ENCODE measurements around the gene NPIPA8.
"Not testable (repeated sequence)": the region's sequence is repeated elsewhere in the genome, so short reads cannot be mapped to it uniquely, and the experiment has no call there.

The NPIPA8 gene

DNA sequence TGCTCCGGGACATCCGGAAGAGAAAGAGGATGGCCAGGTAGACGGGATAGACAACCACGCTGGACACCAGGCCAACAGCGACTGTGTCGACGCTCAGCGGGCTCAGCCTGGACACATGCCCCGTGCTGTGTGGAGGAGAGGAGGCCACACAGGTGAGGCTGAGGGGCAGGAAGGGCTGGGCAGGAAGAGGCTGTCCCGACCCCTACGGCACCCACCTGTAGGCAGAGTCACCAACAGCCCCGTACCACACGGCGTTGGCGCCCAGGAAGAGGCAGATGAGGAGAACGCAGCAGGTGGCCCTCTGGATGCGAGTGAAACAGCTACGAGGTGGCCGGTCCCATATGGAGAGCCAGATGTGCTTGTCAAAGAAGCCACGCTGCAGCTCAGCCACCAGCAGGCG is at the start of gene NPIPA8:
Gene NPIPA8, minus strand, starts transcription at position 101 of the 400 bp plus-strand sequence. CDS start 4,074 bp downstream, outside the sequence.
- not testable (repeated sequence) for H3K27ac ChIP-seq, H3K27me3 ChIP-seq

DNA sequence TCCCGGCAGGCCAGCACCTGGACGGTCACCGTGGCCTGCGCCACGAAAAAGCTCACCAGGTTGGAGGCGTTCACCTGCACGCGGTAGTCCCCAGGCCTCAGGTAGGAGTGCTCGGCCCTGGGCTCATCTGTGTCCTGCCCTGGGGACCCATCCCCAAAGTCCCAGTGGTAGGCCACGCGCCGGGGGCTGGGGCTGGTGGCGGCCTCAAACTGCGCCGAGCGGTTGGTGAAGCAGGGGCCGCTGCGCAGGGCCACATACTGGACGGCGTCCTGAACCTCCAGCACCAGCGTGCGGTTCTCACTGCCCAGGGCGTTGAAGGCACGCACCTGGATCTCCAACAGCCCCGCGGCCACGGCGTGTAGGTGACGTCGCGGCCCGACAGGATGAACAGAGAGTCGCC is 48.7 kb upstream of the NPIPA8 start:
- not testable (repeated sequence) for H3K9ac ChIP-seq, H3K4me3 ChIP-seq, H3K9me3 ChIP-seq, H4K20me1 ChIP-seq, H3K27me3 ChIP-seq, H3K27ac ChIP-seq, H3K4me2 ChIP-seq, H3K4me1 ChIP-seq, H3K36me3 ChIP-seq

More for the DNA sequence above, at the start of gene NPIPA8:
- not testable (repeated sequence) for H3K4me3 ChIP-seq, H3K9me3 ChIP-seq, H3K4me1 ChIP-seq, H3K4me2 ChIP-seq, H3K36me3 ChIP-seq, H4K20me1 ChIP-seq, H3K9ac ChIP-seq

DNA sequence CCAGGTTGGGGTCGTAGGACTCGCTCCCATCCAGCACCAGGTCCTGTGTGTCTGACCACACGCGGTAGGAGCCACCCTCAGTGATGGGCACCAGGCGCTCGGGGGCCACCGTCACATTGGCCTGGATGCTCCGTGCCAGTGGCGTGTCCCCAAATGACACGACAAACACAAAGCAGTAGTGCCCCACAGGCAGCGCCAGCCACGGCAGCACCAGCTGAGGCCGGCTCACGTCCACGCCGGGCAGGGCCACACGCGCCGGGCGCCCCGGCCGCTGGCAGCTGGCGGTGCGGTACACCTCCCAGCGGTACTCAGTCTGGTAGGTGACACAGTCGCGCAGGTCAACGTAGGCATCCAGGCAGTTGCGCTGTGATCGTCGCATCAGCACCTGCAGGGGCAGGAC is 48.3 kb upstream of the NPIPA8 start:
- not testable (repeated sequence) for H3K4me2 ChIP-seq, H3K27ac ChIP-seq, H3K9me3 ChIP-seq, H3K36me3 ChIP-seq, H4K20me1 ChIP-seq, H3K27me3 ChIP-seq, H3K9ac ChIP-seq, H3K4me3 ChIP-seq, H3K4me1 ChIP-seq

DNA sequence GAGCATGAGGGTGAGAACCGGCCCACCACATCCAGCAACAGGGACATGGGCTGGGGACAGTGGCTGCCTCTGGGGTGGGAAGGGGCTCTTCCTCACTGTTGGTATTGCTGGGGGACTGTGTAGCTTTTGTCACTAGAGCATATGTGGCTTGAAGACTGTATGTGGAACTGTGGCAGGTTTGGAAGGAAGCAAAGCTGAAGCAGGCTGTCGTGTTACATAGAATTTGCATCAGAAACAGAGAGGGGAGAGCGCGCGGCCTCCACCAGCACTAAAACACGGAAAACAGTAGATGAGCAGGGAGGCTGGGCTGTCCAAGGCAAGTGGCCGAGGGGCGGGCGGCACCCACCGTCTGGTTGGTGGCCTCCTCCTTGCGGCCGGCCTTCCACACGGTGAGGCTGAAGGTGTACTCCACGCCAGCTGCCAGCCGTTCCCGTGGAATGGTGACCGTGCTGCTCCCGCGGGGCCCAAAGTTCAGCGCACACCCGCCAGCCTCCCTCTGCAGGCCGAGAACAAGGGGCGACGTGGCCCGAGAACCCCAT is 47.6 kb upstream of the NPIPA8 start:
- H3K27ac ChIP-seq, H3K9ac ChIP-seq, H3K36me3 ChIP-seq, H3K4me2 ChIP-seq, H3K4me1 ChIP-seq, H3K4me3 ChIP-seq, H3K9me3 ChIP-seq, H4K20me1 ChIP-seq, H3K27me3 ChIP-seq: not testable (repeated sequence)

DNA sequence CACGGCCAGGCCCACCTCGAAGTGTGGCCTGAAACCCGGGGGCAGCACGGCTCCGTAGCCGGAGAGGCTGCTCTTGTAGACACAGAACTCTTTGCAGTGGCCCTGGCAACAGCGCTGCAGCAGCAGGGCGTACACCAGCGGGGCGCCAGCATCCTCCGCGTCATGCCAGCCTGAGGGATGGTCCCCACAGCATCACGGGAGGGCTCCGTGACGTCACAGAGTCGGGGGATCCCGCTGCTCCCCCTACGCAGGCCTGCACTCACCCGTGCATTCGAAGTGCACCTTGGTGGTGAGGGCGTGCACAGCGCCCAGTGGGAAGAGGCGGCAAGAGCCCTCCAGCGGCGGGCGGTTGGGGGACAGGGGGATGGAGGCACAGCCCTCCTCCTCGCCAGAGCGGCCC is 46.2 kb upstream of the NPIPA8 start:
- H3K4me1 ChIP-seq, H3K9ac ChIP-seq, H3K9me3 ChIP-seq, H3K27ac ChIP-seq, H3K36me3 ChIP-seq, H3K4me3 ChIP-seq, H4K20me1 ChIP-seq, H3K4me2 ChIP-seq, H3K27me3 ChIP-seq: not testable (repeated sequence)

DNA sequence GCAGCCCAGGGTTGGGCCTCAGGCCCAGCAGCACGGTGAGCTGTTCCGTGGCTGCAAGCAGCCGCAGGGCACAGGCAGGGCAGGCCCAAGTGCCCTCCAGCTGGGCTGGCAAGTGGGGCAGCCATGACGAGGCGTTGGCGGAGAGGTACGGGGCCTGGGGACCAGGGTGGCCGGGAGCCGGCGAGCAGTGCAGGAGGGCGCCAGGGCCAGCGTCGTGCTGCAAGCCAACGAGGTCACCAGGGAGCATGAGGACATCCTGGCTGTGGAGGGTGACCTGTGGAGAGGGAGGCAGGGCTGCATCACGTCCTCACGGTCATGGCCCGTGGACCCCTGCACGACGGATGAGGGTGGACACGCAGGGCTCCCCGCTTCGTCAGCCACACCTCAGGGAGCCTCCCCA is 11.2 kb upstream of the NPIPA8 start:
- not testable (repeated sequence) for H3K4me2 ChIP-seq, H3K27me3 ChIP-seq, H3K4me3 ChIP-seq, H3K36me3 ChIP-seq, H3K4me1 ChIP-seq, H4K20me1 ChIP-seq, H3K27ac ChIP-seq, H3K9ac ChIP-seq, H3K9me3 ChIP-seq

DNA sequence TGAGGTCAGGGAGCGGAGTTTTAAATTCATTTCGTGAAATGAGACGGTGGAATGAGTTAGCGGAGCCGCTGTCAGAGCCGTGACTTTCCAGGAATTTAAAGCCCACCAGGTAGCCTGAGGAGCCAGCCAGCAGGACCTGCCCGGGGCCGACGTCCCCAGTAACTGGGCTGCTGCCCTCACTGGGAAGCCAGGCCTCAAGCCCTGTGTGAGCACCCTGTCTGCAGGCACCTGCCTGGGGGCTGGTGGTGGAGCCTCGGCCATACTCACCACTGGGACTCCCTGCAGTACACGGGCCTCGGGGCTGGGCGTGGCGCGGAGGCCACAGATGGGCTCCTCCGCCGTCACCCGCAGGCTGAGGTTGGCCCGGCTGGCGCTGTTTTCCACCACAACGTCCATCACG is 10.5 kb upstream of the NPIPA8 start:
- H3K27me3 ChIP-seq, H3K36me3 ChIP-seq, H3K9ac ChIP-seq, H3K4me1 ChIP-seq, H3K4me3 ChIP-seq, H3K9me3 ChIP-seq, H4K20me1 ChIP-seq, H3K27ac ChIP-seq, H3K4me2 ChIP-seq: not testable (repeated sequence)

DNA sequence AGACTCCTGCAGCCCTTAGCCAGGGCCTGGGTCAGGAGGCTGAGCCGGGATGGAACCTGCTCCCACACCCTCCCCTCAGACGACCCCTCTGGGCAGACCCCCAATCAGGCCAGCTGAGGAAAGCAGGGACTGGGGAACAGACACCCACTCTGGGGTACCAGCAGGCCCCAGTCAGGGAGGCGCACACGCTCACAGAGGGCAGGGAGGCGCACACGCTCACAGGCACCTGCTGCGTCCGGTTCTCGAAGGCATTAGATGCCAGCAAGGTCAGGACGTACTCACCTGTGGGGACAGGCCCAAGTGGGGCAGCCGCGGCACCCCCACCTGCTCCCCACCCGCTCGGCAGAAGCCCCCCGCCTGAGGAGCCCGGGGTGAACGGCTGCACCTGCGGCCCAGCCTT is 8.1 kb upstream of the NPIPA8 start:
- H3K4me2 ChIP-seq, H3K27me3 ChIP-seq, H4K20me1 ChIP-seq, H3K9ac ChIP-seq, H3K4me1 ChIP-seq, H3K27ac ChIP-seq, H3K36me3 ChIP-seq, H3K4me3 ChIP-seq, H3K9me3 ChIP-seq: not testable (repeated sequence)

DNA sequence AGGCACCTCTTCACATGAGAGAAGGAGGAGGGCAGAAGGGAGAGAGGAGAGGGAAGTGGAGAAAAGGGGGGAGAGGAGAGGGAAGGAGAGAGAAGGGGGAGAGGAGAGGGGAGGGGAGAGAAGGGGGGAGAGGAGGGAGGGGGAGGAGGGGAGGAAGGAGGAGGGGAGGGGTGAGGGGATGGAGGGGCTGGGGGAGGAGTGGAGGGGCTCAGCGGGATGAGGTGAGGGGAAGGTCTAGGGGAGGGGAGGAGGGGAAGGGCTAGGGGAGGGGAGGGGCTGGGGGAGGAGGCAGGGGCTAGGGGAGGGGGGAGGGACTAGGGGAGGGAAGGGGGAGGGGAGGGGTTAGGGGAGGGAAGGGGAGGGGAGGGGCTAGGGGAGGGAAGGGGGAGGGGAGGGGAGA is 5.5 kb upstream of the NPIPA8 start:
- H3K4me2 ChIP-seq, H3K27ac ChIP-seq, H3K4me3 ChIP-seq, H4K20me1 ChIP-seq, H3K9me3 ChIP-seq, H3K4me1 ChIP-seq, H3K27me3 ChIP-seq, H3K9ac ChIP-seq, H3K36me3 ChIP-seq: not testable (repeated sequence)

DNA sequence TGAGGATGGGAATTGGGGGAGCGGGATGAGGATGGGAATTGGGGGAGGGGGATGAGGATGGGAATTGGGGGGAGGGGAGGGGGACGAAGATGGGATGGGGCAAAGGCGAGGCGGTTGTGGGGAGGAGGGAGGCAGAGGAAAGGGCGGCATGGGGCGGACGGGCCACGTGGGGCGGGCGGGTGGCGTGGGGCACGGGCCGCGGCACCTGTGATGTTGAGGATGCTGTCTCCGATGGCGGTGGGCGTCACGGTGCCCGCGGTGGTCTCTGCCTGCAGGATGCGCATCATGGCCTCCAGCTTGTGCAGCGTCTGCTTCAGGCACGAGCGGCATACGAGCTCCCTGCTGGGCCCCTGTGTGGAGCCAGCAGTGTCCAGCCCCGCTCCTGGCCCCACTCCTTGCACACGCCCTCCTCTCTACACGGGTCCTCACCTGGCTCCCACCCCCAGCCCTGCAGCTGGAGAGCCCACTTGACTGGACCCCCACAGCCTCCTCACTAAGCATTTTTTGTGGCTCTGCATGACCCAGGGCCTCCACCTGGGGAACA is 5.0 kb upstream of the NPIPA8 start:
- not testable (repeated sequence) for H3K4me1 ChIP-seq, H3K4me3 ChIP-seq, H3K27me3 ChIP-seq, H3K27ac ChIP-seq, H4K20me1 ChIP-seq, H3K36me3 ChIP-seq, H3K4me2 ChIP-seq, H3K9me3 ChIP-seq, H3K9ac ChIP-seq

DNA sequence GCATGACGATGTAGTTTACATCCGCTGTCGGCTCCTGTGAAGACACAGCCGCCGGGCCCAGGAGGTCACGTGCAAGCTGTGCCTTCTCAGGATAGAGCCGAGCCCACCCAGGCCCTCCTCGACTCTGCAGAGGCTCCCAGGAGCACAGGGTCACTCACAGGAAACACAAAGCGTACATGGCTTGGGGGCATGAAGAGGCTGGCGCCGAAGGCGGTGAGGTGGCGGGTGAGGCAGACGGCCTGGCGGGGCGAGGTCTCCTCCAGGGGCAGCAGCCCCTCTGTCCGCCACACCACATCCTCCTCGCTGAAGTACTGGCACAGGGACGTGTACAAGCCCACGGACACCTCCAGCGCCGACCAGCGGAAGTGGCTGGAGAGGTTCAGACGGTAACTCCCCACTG is 2.7 kb upstream of the NPIPA8 start:
- H3K4me3 ChIP-seq, H3K4me1 ChIP-seq, H3K9me3 ChIP-seq, H3K9ac ChIP-seq, H3K4me2 ChIP-seq, H3K36me3 ChIP-seq, H3K27ac ChIP-seq, H4K20me1 ChIP-seq, H3K27me3 ChIP-seq: not testable (repeated sequence)

DNA sequence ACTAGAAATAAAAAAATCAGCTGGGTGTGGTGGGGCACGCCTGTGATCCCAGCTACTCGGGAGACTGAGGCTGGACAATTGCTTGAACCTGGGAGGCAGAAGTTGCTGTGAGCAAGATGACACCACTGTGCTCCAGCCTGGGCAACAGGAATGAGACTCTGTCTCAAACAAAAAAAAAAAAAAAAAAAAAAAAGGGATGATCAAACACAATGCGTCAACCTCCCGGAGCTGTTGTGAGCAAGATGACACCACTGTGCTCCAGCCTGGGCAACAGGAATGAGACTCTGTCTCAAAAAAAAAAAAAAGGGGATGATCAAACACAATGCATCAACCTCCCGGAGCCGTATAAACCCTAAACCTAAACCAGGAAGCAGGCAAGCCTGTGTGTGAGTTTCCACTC is 24.7 kb downstream of the NPIPA8 start:
- H4K20me1 ChIP-seq, H3K27me3 ChIP-seq, H3K4me3 ChIP-seq, H3K4me2 ChIP-seq, H3K27ac ChIP-seq, H3K9me3 ChIP-seq, H3K4me1 ChIP-seq, H3K9ac ChIP-seq, H3K36me3 ChIP-seq: not testable (repeated sequence)

DNA sequence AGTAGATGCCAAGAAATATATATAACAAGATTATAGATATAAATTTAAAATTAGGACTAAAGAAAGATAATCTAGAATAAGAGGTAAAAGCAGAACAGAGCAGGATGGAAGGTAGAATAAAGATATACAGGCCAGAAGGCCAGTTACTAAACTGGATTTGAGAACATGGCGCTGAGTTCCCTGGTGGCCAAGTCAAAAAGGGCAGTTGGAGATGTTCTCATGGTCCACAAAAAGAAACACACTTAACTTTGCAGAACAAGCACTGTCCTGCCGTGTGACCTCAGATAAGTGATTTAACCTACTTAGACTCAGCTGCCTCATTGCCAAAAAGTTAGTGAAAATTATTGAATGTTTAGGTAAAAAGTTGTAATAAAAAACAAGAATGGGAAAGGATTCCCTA is 27.4 kb downstream of the NPIPA8 start:
- H3K9me3 ChIP-seq, H3K4me1 ChIP-seq, H3K9ac ChIP-seq, H3K27me3 ChIP-seq, H3K4me3 ChIP-seq, H3K4me2 ChIP-seq, H3K36me3 ChIP-seq, H3K27ac ChIP-seq, H4K20me1 ChIP-seq: not testable (repeated sequence)

DNA sequence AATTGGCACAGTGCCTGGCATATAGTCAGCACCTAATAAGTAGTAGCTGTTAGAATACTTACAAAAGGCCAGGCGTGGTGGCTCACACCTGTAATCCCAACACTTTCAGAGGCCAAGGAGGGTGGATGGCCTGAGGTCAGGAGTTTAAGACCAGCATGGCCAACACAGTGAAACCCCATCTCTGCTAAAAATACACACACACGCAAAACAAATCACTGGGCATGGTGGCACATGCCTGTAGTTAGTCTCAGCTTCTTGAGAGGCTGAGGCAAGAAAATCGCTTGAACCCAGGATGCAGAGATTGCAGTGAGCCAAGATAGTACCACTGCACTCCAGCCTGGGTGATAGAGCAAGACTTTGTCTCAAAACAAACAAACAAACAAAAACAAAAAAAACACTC is 29.3 kb downstream of the NPIPA8 start:
- H3K36me3 ChIP-seq, H3K4me3 ChIP-seq, H4K20me1 ChIP-seq, H3K27me3 ChIP-seq, H3K9ac ChIP-seq, H3K9me3 ChIP-seq, H3K27ac ChIP-seq, H3K4me2 ChIP-seq, H3K4me1 ChIP-seq: not testable (repeated sequence)

DNA sequence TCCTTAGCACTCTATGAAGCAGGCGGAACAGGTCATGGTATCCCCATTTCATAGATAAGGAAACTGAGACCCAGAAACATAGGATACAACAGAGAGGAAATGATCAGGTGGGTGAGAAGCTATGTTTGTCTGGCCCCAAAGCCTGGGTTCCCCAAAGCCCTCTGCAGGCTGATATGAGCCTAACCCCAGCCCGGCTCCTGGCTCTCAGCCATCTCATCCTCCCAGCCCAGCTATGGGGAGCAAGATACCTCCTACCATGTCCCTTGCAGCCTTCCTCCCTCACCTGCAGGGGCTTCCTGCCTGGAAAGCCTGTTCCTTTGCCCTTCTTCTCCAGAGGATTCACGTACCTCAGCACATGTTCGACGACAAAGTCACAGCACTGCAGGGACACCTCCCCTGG is 30.5 kb downstream of the NPIPA8 start:
- H3K9ac ChIP-seq, H3K4me1 ChIP-seq, H3K4me2 ChIP-seq, H3K27me3 ChIP-seq, H4K20me1 ChIP-seq, H3K27ac ChIP-seq, H3K36me3 ChIP-seq, H3K9me3 ChIP-seq, H3K4me3 ChIP-seq: not testable (repeated sequence)
